GM12801 (cell line): ENCODE results near the gene MRPS34.

Experiments used
- TF ChIP-seq, protein P1 (sequence below): IDR thresholded peaks from one replicate; pipeline ENCODE4 v1.5.1; 2011; ENCODE audit warnings: control low read depth; ENCODE audit not compliant: insufficient read length; ENCODE audit errors: extremely low read depth

Gene MRPS34

DNA sequence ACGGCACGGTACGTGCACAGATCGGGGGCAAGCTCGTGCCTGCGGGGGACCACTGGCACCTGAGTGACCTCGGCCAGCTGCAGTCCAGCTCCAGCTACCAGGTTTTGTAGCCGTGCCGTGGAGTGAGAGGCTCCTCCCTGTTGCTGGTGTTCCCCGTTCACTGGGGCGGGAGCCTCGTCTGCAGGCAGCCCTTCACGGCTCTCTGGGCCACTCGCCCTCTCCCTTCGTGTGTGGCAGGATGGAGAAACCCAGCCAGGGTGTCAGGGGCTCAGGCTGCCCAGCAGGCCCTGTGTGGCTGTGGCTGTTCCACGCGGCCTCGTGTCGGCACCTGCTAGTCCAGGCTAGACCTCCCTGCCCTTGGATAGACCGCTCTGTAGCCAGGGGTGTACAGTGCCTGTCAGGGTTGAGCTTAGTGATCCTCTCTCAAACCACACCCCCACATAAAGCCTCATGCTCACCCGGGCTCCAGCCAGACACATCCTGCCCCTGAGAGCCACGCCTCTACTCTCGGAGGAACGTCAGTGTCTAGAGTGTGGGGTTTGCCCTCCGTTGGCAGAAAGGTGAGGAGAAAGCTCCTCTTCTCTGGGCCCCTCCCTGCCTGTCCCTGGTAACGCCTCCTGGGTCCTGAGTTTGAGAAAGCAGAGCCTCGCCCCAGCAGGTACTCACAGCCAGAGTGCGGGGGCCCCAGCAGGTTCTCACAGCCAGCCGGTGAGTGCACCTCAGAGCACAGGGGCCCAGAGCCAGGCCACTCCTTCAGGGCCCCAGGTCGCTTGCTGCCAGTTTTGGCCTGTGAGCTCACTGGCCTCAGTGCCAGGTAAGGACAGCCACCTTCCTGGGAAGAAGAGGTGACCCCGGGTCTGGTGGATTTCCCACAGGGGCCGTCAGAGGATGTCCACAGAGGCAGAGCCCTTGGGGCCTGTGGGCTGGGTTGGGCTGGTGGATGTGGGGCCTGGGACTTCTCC lies 29.3 kb downstream of the MRPS34 start:
- TF ChIP-seq, protein P1, sequence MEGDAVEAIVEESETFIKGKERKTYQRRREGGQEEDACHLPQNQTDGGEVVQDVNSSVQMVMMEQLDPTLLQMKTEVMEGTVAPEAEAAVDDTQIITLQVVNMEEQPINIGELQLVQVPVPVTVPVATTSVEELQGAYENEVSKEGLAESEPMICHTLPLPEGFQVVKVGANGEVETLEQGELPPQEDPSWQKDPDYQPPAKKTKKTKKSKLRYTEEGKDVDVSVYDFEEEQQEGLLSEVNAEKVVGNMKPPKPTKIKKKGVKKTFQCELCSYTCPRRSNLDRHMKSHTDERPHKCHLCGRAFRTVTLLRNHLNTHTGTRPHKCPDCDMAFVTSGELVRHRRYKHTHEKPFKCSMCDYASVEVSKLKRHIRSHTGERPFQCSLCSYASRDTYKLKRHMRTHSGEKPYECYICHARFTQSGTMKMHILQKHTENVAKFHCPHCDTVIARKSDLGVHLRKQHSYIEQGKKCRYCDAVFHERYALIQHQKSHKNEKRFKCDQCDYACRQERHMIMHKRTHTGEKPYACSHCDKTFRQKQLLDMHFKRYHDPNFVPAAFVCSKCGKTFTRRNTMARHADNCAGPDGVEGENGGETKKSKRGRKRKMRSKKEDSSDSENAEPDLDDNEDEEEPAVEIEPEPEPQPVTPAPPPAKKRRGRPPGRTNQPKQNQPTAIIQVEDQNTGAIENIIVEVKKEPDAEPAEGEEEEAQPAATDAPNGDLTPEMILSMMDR, result no peak

DNA sequence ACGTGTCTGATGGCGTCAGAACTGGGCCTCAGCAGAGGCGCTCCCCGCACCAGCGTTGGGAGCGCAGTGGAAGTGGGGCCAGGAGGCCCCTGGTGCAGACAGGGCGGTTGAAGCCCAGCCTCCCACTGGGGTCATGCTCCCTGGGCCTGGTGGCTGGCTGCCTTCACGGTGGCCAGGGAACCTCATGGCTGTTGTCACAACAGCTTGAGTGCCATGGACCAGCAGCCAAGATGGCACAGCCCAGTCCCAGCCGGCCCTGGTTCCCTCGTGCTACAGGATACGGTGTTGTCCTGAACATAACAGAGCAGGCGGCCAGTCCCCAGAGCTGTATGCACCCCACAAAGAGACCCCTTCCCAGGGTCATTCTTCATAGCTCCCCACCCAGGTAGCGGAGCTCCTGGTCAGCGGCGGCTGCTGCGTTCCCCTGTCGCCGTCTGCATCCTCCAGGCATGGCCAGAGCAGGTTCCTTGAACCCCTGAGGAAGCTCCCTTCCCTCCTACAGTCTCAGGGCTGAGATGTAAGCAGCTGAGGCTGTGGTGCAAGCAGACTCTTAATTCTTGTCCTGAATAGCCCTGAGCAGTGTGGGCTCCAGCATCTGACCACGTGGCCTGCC lies 31.3 kb downstream of the MRPS34 start:
- TF ChIP-seq, protein P1, result no peak

DNA sequence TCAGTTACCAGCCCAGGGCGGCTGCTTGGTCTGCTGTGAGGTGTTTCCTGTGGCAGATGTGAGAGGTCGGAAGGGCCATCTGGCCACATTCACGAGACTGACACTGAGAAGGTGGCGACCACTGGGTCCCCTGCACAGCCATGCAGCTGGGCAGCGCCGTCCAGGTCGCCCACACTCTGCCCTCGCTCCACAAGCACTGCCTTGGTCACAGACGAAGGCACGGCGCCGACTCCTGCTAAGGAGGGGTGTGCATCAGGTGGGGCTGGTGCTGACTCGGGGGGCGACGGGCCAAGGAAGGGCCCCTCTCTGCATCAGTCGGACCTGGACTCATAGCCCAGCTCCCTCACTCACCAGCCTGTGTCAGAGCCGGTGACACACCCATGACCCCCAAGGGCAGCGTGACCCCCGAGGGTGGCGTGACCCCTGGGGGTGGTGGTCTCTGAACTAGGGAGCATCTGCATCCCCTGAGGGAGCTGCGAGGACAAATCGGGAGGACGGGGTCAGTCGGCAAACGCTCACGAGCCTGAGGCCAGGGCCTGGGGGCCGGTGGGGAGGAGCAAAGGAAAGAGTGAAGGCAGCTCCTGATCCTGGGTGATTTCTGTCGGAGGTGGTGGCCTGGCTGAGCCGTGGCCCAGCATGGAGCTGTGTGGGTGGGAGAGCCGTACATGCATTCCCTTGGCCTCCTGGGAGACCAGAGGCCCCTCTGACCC lies 32.0 kb downstream of the MRPS34 start:
- TF ChIP-seq, protein P1, result no peak

DNA sequence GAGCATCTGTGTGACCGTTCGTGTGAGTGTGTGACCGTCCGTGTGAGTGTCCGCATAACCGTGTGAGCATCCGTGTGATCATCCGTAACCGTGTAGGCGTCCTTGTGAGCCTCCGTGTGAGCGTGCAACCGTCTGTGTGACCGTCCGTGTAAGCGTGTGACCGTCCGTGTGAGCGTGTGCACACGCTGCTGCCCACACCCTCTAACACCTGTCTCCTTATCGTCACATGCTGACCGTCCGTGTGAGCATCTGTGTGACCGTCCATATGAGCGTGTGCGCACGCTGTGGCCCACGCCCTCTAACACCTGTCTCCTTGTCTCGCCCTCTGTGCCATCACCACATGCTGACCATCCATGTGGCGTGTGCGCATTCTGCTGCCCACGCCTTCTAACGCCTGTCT lies 32.7 kb downstream of the MRPS34 start:
- TF ChIP-seq, protein P1, result no peak

DNA sequence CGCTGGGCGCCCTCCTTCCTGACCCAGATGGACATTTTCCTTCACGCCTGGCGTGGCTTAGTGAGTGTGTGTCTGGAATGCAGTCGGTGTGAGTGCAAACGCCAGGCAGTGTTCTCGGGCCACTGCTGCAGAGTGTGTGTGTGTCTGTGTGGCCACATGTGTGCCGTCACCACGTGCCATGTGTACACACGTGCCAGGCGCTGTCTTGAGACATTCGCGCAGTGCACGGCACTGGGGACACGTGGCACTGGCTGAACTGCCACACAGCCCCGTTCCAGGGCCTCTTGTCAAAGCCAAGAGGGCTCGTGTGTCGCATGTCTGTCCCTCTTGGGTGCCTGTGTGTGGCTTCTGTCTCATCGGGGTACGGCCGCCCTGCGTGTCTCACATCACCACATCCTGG lies 38.1 kb downstream of the MRPS34 start:
- TF ChIP-seq, protein P1, result no peak

DNA sequence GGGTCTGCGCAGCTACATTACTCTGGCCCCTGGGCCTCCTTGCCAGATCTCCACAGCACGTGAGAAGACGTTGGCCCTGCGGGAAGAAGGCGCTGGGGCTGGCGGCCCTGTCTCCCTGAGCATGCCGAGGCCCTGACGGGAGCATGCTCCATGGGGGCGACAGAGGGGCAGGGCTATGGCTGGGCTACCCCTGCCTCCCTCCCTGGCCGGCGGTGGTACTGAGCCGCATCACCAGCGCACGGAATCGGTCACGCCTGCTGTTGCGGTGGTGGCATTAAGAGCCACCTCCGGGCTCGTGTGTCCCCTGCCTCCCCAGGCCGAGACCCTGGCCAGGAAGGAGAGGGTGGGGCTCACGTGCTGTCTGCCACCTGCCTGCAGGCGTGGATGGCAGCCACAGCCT lies 38.8 kb downstream of the MRPS34 start:
- TF ChIP-seq, protein P1, result no peak

DNA sequence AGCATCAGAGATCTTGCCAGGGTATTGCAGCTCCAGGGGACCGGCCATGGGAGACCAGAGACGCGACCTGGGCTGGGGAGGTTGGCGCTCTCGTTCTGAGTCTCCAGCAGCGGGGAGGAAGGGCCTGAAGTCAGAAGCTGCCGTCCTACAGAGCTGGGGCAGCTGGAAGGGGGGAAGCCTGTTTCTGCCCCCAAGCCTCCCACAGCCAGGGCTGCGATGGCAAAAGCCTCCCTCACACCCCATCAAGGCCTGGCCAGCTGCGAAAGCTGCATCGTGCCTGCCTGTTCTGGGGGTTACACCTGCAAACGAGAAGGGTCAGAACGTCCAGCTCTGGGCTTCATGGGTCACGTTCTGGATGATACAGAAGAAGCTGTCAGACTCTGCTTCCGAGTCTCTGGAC lies 40.9 kb downstream of the MRPS34 start:
- TF ChIP-seq, protein P1, result no peak
